Measurements from ENCODE around the gene EDIL3. TPM values are rescaled to one million over a fixed set of nuclear protein-coding genes. Genes with fewer than 3 reads are reported as not detected.

The EDIL3 gene
- total RNA-seq, 4 donors from 2014 or later: 2.8 to 20.6 (median 10.2) TPM

- H3K36me3 ChIP-seq: no peaks in the 10 kb centered on the region
- no peak overlapping the region for H3K27ac ChIP-seq
- H3K27me3 ChIP-seq: no peaks in the 10 kb centered on the region
- H3K9me3 ChIP-seq: no peaks in the 10 kb centered on the region
- intact Hi-C loops (cut with DNase I): no loop called here
- 83 to 88% methylated on average over 3 of the region's 3 CpGs for WGBS, 2 donors
- no peak for DNase-seq
- no peak overlapping the region for H3K4me3 ChIP-seq
- TF ChIP-seq CTCF (IDR thresholded peaks at IDR 0.05): no peak
- no peak for TF ChIP-seq POLR2A (IDR thresholded peaks at IDR 0.05)
- H3K4me1 ChIP-seq: no peaks in the 10 kb centered on the region
These were observed 235.6 kb downstream of the EDIL3 start for GRCh38 chr5:84149094-84149493.

- Histone ChIP-seq H3K27me3 (no peaks in the 10 kb centered on the region), H3K27ac (no peak overlapping the region), H3K4me1 (no peaks in the 10 kb centered on the region), H3K36me3 (no peaks in the 10 kb centered on the region), H3K4me3 (no peak overlapping the region), H3K9me3 (no peaks in the 10 kb centered on the region)
- intact Hi-C loops (cut with DNase I): no loop called here
- no peak for TF ChIP-seq POLR2A (IDR thresholded peaks at IDR 0.05)
- no peak for TF ChIP-seq CTCF (IDR thresholded peaks at IDR 0.05)
- DNase-seq: no peak
- 52 to 79% methylated on average over 2 of the region's 2 CpGs for WGBS, 2 donors
These were observed 236.0 kb downstream of the EDIL3 start for GRCh38 chr5:84148651-84149050.

- WGBS, 2 donors: 81 to 83% methylated on average over 5 of the region's 5 CpGs
- Histone ChIP-seq H3K27me3 (no peaks in the 10 kb centered on the region), H3K36me3 (no peaks in the 10 kb centered on the region), H3K4me3 (no peak overlapping the region), H3K9me3 (no peaks in the 10 kb centered on the region), H3K4me1 (no peaks in the 10 kb centered on the region), H3K27ac (no peak overlapping the region)
- no peak for TF ChIP-seq POLR2A (IDR thresholded peaks at IDR 0.05)
- TF ChIP-seq CTCF (IDR thresholded peaks at IDR 0.05): no peak
- intact Hi-C loops (cut with DNase I): no loop called here
- no peak for DNase-seq
These were observed 247.1 kb downstream of the EDIL3 start for GRCh38 chr5:84137541-84137940.

GRCh38 chr5:84131372-84131771 lies 253.3 kb downstream of the EDIL3 start:
- no peak overlapping the region for H3K4me3 ChIP-seq
- no peak overlapping the region for H3K27ac ChIP-seq
- H3K9me3 ChIP-seq: no peaks in the 10 kb centered on the region
- no peak for TF ChIP-seq CTCF (IDR thresholded peaks at IDR 0.05)
- TF ChIP-seq POLR2A (IDR thresholded peaks at IDR 0.05): no peak
- H3K36me3 ChIP-seq: no peaks in the 10 kb centered on the region
- H3K27me3 ChIP-seq: no peaks in the 10 kb centered on the region
- intact Hi-C loops (cut with DNase I): no loop called here
- DNase-seq: no peak
- no peaks in the 10 kb centered on the region for H3K4me1 ChIP-seq

- Histone ChIP-seq H3K9me3 (no peaks in the 10 kb centered on the region), H3K27ac (no peak overlapping the region), H3K36me3 (no peaks in the 10 kb centered on the region), H3K27me3 (no peaks in the 10 kb centered on the region), H3K4me1 (no peaks in the 10 kb centered on the region), H3K4me3 (no peak overlapping the region)
- 64 to 66% methylated on average over 3 of the region's 3 CpGs for WGBS, 2 donors
- no peak for DNase-seq
- TF ChIP-seq POLR2A (IDR thresholded peaks at IDR 0.05): no peak
- TF ChIP-seq CTCF (IDR thresholded peaks at IDR 0.05): no peak
- intact Hi-C loops (cut with DNase I): no loop called here
These were observed 254.6 kb downstream of the EDIL3 start for GRCh38 chr5:84130006-84130580.

Measured in esophagus squamous epithelium (tissue), 5 donors.